ENCODE measurements around the gene G2E3.

Gene G2E3

DNA sequence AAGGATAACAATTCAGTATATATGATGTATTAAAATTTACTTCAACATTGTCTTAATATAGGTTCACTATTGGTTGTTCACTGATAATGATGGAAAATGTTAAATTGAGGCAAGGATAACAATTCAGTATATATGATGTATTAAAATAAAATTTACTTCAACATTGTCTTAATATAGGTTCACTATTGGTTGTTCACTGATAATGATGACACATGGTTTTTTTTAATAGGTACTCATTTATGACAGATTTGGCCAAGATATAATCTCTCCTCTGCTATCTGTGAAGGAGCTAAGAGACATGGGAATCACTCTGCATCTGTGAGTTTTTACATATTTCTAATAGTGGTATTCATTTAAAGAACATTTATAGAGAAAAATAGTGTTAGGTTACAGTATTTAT, 71.3 kb downstream of the G2E3 start (continued):
- TF ChIP-seq, protein P1, sequence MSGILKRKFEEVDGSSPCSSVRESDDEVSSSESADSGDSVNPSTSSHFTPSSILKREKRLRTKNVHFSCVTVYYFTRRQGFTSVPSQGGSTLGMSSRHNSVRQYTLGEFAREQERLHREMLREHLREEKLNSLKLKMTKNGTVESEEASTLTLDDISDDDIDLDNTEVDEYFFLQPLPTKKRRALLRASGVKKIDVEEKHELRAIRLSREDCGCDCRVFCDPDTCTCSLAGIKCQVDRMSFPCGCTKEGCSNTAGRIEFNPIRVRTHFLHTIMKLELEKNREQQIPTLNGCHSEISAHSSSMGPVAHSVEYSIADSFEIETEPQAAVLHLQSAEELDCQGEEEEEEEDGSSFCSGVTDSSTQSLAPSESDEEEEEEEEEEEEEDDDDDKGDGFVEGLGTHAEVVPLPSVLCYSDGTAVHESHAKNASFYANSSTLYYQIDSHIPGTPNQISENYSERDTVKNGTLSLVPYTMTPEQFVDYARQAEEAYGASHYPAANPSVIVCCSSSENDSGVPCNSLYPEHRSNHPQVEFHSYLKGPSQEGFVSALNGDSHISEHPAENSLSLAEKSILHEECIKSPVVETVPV (CRISPR knock-in tag; IDR thresholded peaks at IDR 0.05), result no peak
- TF ChIP-seq ARNTL (CRISPR knock-in tag; IDR thresholded peaks at IDR 0.05; ENCODE audit: borderline replicate concordance, low read depth) (no peak), ZNF8 (CRISPR knock-in tag; IDR thresholded peaks at IDR 0.05) (no peak), ZC3H10 (CRISPR knock-in tag; IDR thresholded peaks at IDR 0.05) (no peak)

DNA sequence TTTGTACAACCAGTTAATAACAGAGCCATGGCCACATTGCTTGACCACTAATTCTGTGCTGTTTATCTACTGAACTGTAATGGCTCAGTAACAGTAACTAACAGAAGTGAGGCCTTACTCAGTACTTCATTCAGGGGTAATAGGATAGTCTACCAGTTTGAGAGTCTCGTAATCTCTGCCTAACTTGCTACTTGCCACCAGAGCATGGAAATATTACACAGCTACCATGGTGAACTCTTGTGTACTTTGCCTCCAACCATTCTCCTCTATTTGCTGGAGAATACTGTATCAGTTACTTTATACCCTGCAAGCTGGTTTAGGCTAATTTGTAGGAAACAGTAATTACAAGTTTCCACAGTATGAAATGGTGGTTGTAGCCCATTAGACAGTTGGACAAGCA, 73.8 kb downstream of the G2E3 start:
- no peak for ATAC-seq
- TF ChIP-seq ZC3H10 (CRISPR knock-in tag; IDR thresholded peaks at IDR 0.05), result no peak
- no peak for TF ChIP-seq ESRRG (CRISPR knock-in tag; IDR thresholded peaks at IDR 0.05)
- TF ChIP-seq ZNF8 (CRISPR knock-in tag; IDR thresholded peaks at IDR 0.05), result no peak
- TF ChIP-seq SNAI2 (CRISPR knock-in tag; IDR thresholded peaks at IDR 0.05), result no peak
- TF ChIP-seq, protein P2, sequence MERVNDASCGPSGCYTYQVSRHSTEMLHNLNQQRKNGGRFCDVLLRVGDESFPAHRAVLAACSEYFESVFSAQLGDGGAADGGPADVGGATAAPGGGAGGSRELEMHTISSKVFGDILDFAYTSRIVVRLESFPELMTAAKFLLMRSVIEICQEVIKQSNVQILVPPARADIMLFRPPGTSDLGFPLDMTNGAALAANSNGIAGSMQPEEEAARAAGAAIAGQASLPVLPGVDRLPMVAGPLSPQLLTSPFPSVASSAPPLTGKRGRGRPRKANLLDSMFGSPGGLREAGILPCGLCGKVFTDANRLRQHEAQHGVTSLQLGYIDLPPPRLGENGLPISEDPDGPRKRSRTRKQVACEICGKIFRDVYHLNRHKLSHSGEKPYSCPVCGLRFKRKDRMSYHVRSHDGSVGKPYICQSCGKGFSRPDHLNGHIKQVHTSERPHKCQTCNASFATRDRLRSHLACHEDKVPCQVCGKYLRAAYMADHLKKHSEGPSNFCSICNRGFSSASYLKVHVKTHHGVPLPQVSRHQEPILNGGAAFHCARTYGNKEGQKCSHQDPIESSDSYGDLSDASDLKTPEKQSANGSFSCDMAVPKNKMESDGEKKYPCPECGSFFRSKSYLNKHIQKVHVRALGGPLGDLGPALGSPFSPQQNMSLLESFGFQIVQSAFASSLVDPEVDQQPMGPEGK (CRISPR knock-in tag; IDR thresholded peaks at IDR 0.05; ENCODE audit: borderline replicate concordance), result no peak
- TF ChIP-seq, protein P3, sequence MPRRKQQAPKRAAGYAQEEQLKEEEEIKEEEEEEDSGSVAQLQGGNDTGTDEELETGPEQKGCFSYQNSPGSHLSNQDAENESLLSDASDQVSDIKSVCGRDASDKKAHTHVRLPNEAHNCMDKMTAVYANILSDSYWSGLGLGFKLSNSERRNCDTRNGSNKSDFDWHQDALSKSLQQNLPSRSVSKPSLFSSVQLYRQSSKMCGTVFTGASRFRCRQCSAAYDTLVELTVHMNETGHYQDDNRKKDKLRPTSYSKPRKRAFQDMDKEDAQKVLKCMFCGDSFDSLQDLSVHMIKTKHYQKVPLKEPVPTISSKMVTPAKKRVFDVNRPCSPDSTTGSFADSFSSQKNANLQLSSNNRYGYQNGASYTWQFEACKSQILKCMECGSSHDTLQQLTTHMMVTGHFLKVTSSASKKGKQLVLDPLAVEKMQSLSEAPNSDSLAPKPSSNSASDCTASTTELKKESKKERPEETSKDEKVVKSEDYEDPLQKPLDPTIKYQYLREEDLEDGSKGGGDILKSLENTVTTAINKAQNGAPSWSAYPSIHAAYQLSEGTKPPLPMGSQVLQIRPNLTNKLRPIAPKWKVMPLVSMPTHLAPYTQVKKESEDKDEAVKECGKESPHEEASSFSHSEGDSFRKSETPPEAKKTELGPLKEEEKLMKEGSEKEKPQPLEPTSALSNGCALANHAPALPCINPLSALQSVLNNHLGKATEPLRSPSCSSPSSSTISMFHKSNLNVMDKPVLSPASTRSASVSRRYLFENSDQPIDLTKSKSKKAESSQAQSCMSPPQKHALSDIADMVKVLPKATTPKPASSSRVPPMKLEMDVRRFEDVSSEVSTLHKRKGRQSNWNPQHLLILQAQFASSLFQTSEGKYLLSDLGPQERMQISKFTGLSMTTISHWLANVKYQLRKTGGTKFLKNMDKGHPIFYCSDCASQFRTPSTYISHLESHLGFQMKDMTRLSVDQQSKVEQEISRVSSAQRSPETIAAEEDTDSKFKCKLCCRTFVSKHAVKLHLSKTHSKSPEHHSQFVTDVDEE (CRISPR knock-in tag; IDR thresholded peaks at IDR 0.05), result no peak
- no peak for TF ChIP-seq ZNF70 (CRISPR knock-in tag; IDR thresholded peaks at IDR 0.05)

DNA sequence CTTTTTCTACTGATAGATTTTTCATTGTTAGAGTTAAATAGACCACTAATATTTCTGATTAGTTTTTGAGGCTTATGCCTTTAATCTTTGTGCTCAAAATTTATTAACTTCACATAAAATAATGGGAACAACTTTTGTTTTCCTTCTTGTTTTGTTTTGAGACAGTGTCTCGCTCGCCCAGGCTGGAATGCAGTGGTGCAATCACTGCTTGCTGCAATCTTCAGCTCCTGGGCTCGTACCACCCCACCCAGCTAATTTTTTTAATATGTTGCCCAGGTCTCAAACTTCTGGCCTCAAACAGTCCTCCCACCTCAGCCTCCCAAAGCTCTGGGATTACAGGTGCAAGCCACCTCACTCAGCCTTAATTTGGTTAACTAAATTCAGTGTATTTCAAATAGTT, 80.0 kb downstream of the G2E3 start:
- ATAC-seq, result no peak
- TF ChIP-seq ZNF565 (CRISPR knock-in tag; conservative IDR thresholded peaks at IDR 0.05; ENCODE audit: low read depth) (no peak), CSDC2 (CRISPR knock-in tag; IDR thresholded peaks at IDR 0.05) (no peak), OSR1 (CRISPR knock-in tag; IDR thresholded peaks at IDR 0.05) (no peak), GLIS3 (CRISPR knock-in tag; IDR thresholded peaks at IDR 0.05) (no peak), SNAI2 (CRISPR knock-in tag; IDR thresholded peaks at IDR 0.05) (no peak), RARB (CRISPR knock-in tag; IDR thresholded peaks at IDR 0.05) (no peak), ZNF70 (CRISPR knock-in tag; IDR thresholded peaks at IDR 0.05) (no peak), TCF4 (CRISPR knock-in tag; IDR thresholded peaks at IDR 0.05; ENCODE audit: borderline replicate concordance) (no peak), ARNTL (CRISPR knock-in tag; IDR thresholded peaks at IDR 0.05; ENCODE audit: borderline replicate concordance, low read depth) (no peak), ZFP30 (CRISPR knock-in tag; IDR thresholded peaks at IDR 0.05) (no peak), ISL1 (CRISPR knock-in tag; IDR thresholded peaks at IDR 0.05) (no peak), PPARA (CRISPR knock-in tag; IDR thresholded peaks at IDR 0.05; ENCODE audit: borderline replicate concordance) (no peak), ZNF8 (CRISPR knock-in tag; IDR thresholded peaks at IDR 0.05) (no peak), ZC3H10 (CRISPR knock-in tag; IDR thresholded peaks at IDR 0.05) (no peak), BACH2 (CRISPR knock-in tag; IDR thresholded peaks at IDR 0.05; ENCODE audit: borderline replicate concordance) (no peak)
- TF ChIP-seq, protein P2 (CRISPR knock-in tag; IDR thresholded peaks at IDR 0.05; ENCODE audit: borderline replicate concordance), result no peak
- TF ChIP-seq, protein P4, sequence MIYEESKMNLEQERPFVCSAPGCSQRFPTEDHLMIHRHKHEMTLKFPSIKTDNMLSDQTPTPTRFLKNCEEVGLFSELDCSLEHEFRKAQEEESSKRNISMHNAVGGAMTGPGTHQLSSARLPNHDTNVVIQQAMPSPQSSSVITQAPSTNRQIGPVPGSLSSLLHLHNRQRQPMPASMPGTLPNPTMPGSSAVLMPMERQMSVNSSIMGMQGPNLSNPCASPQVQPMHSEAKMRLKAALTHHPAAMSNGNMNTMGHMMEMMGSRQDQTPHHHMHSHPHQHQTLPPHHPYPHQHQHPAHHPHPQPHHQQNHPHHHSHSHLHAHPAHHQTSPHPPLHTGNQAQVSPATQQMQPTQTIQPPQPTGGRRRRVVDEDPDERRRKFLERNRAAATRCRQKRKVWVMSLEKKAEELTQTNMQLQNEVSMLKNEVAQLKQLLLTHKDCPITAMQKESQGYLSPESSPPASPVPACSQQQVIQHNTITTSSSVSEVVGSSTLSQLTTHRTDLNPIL (CRISPR knock-in tag; IDR thresholded peaks at IDR 0.05; ENCODE audit: low read depth), result no peak
- TF ChIP-seq, protein P5, sequence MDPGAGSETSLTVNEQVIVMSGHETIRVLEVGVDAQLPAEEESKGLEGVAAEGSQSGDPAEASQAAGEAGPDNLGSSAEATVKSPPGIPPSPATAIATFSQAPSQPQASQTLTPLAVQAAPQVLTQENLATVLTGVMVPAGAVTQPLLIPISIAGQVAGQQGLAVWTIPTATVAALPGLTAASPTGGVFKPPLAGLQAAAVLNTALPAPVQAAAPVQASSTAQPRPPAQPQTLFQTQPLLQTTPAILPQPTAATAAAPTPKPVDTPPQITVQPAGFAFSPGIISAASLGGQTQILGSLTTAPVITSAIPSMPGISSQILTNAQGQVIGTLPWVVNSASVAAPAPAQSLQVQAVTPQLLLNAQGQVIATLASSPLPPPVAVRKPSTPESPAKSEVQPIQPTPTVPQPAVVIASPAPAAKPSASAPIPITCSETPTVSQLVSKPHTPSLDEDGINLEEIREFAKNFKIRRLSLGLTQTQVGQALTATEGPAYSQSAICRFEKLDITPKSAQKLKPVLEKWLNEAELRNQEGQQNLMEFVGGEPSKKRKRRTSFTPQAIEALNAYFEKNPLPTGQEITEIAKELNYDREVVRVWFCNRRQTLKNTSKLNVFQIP (CRISPR knock-in tag; IDR thresholded peaks at IDR 0.05; ENCODE audit: borderline replicate concordance, low read depth), result no peak
- TF ChIP-seq, protein P3 (CRISPR knock-in tag; IDR thresholded peaks at IDR 0.05), result no peak
- TF ChIP-seq, protein P1 (CRISPR knock-in tag; IDR thresholded peaks at IDR 0.05), result no peak
